Neural crest cell (in vitro differentiated cells): ENCODE measurements around the gene COX7A1. TPM values are rescaled to one million over a fixed set of nuclear protein-coding genes. Genes with fewer than 3 reads are reported as not detected.
"Not testable (repeated sequence)": the region's sequence is repeated elsewhere in the genome, so short reads cannot be mapped to it uniquely, and the experiment has no call there.

Experiments used
- DNase-seq: peaks from one replicate; pipeline ENCODE4 v3.0.0; 2021; ENCODE audit warnings: low read depth, mixed read lengths, low spot score
- H3K27ac Mint-ChIP-seq: one replicate; pipeline ENCODE4 v1.8.0; 2021; ENCODE audit warnings: mild to moderate bottlenecking, mixed read lengths; ENCODE audit not compliant: unreplicated experiment
- H3K27me3 Mint-ChIP-seq: 2 replicates; pipeline ENCODE4 v1.8.0; 2021; ENCODE audit warnings: low read depth, mild to moderate bottlenecking, mixed read lengths
- H3K36me3 Mint-ChIP-seq: 2 replicates; pipeline ENCODE4 v1.8.0; 2021; ENCODE audit warnings: low read depth, mild to moderate bottlenecking, mixed read lengths
- H3K4me1 Mint-ChIP-seq: 2 replicates; pipeline ENCODE4 v1.8.0; 2021; ENCODE audit warnings: mixed read lengths
- H3K4me3 Mint-ChIP-seq: one replicate; pipeline ENCODE4 v1.8.0; 2021; ENCODE audit warnings: mild to moderate bottlenecking, mixed read lengths
- H3K9me3 Mint-ChIP-seq: 2 replicates; pipeline ENCODE4 v1.8.0; 2021; ENCODE audit warnings: mixed read lengths
- total RNA-seq: library from RNA; stranded (reverse); gene quantifications from 2 replicates; pipeline ENCODE4 v1.2.1, GENCODE V29; 2021
- TF ChIP-seq, protein P1 (sequence below): fragments of 200-600 bp; sonication (generic); conservative IDR thresholded peaks from 2 replicates; pipeline ENCODE4 v1.5.0; 2021; ENCODE audit warnings: antibody characterized with exemption, mild to moderate bottlenecking

The COX7A1 gene
- total RNA-seq, 1 donor from 2014 or later, result not detected

DNA sequence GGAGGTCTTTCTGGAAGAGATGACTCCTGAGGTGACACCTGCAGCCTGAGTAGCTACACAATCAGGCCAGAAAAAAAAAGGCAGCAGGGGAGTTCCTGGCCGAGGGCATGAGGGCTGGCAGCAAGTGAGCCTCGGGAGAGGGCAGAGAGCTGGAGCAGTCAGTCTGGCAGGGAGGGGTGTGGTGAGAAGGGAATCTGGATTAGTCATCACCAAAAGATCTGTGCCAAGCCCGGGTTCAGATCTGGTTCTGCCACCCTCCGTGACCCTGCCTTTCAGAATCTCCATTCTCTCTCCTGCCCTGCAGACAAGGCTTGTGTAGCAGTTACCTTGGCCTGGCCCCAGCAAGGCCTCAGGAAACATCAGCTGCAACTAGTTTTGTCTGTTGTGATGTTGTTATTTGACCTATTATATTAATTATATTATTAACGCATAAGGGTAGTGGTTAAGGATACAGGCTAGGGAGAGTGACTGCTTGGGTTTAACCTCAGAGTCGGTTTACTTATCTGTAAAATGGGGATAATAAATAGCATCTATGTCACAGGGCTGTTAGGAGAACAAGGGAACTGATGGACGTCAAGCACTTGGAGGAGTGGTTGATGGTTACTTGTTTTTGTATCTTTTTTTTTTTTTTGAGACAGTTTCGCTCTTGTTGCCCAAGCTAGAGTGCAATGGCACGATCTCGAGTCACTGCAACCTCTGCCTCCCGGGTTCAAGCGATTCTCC is 15.1 kb downstream of the COX7A1 start:
- no peak for DNase-seq

DNA sequence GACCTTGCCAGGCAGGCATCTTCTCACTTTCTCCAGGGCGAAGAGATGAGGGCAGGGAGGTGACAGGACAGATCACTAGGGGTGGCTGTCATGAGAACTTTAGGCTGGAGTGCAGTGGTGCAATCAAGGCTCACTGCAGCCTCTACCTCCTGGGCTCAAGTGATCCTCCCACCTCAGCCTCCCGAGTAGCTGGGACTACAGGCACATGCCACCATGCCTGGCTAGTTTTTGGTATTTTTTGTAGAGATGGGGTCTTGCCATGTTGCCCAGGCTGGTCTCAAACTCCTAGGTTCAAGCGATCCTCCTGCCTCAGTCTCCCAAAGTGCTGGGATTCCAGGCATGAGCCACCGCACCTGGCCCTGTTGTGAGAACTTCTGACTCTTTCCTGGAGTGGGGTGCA is 17.4 kb downstream of the COX7A1 start:
- not testable (repeated sequence) for H3K4me3 Mint-ChIP-seq, H3K4me1 Mint-ChIP-seq, H3K27ac Mint-ChIP-seq, DNase-seq, H3K36me3 Mint-ChIP-seq, H3K27me3 Mint-ChIP-seq, H3K9me3 Mint-ChIP-seq

More for the DNA sequence above, 15.1 kb downstream of the COX7A1 start:
- peak overlapping the region; percentile 57 for H3K27ac Mint-ChIP-seq
- H3K4me1 Mint-ChIP-seq, result peaks cover 12% of the 10 kb centered on the region
- peaks cover 6% of the 10 kb centered on the region for H3K36me3 Mint-ChIP-seq
- H3K4me3 Mint-ChIP-seq, result peak overlapping the region; percentile 81
- H3K9me3 Mint-ChIP-seq, result peaks cover 4% of the 10 kb centered on the region
- TF ChIP-seq, protein P1, sequence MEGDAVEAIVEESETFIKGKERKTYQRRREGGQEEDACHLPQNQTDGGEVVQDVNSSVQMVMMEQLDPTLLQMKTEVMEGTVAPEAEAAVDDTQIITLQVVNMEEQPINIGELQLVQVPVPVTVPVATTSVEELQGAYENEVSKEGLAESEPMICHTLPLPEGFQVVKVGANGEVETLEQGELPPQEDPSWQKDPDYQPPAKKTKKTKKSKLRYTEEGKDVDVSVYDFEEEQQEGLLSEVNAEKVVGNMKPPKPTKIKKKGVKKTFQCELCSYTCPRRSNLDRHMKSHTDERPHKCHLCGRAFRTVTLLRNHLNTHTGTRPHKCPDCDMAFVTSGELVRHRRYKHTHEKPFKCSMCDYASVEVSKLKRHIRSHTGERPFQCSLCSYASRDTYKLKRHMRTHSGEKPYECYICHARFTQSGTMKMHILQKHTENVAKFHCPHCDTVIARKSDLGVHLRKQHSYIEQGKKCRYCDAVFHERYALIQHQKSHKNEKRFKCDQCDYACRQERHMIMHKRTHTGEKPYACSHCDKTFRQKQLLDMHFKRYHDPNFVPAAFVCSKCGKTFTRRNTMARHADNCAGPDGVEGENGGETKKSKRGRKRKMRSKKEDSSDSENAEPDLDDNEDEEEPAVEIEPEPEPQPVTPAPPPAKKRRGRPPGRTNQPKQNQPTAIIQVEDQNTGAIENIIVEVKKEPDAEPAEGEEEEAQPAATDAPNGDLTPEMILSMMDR, result no peak
- peaks cover 9% of the 10 kb centered on the region for H3K27me3 Mint-ChIP-seq

DNA sequence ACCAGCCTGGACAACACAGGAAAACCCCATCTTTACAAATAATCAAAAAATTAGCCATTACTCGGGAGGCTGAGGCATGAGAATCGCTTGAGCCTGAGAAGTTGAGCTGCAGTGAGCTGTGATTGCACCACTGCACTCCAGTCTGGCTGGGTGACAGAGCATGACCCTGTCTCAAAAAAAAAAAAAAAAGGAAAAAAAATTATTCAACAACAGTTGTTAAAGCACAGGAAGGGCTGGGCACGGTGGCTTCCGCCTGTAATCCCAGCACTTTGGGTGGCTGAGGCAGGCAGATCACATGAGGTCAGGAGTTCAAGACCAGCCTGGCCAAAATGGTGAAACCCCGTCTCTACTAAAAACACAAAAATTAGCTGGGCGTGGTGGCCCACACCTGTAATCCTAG is 21.0 kb downstream of the COX7A1 start:
- not testable (repeated sequence) for H3K27ac Mint-ChIP-seq, H3K4me3 Mint-ChIP-seq, H3K9me3 Mint-ChIP-seq, H3K36me3 Mint-ChIP-seq, DNase-seq, H3K27me3 Mint-ChIP-seq
- H3K4me1 Mint-ChIP-seq, result peaks cover 11% of the 10 kb centered on the region

DNA sequence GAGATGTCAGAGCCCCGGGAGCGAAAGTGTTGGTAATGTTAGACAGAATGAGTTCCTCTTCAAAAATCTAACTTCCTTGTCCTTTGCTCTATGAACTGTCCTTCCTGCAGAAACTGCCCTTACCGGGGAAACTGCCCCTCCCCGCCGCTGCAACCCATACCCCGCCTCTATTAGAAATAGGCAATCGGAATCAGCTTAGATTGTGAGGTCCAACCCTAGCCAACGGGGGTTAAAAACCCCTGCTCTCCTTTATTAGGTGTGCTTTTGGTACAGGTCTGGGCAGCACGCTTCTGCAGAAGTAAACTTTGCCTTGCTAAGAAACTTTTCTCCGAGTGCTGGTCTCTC is 23.9 kb downstream of the COX7A1 start:
- no peaks in the 10 kb centered on the region for H3K27me3 Mint-ChIP-seq
- TF ChIP-seq, protein P1, result no peak
- H3K9me3 Mint-ChIP-seq, result no peaks in the 10 kb centered on the region
- H3K27ac Mint-ChIP-seq, result peak overlapping the region; percentile 86
- peaks cover 4% of the 10 kb centered on the region for H3K36me3 Mint-ChIP-seq
- peaks cover 11% of the 10 kb centered on the region for H3K4me1 Mint-ChIP-seq
- no peak for DNase-seq
- peak overlapping the region; percentile 90 for H3K4me3 Mint-ChIP-seq

DNA sequence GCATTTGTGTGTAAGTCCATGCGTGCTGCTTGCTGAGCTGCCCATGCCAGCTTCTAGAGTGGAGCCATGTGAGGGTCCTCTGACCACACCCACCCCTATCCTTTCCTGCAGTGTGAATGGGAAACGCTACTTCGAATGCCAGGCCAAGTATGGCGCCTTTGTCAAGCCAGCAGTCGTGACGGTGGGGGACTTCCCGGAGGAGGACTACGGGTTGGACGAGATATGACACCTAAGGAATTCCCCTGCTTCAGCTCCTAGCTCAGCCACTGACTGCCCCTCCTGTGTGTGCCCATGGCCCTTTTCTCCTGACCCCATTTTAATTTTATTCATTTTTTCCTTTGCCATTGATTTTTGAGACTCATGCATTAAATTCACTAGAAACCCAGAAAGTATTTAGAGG is 26.7 kb downstream of the COX7A1 start:
- DNase-seq, result no peak
- Mint-ChIP-seq H3K27me3 (no peaks in the 10 kb centered on the region), H3K27ac (no peak overlapping the region), H3K9me3 (no peaks in the 10 kb centered on the region), H3K4me1 (peaks cover 11% of the 10 kb centered on the region), H3K36me3 (peaks cover 4% of the 10 kb centered on the region), H3K4me3 (peak overlapping the region; percentile 39)
- TF ChIP-seq, protein P1, result no peak

DNA sequence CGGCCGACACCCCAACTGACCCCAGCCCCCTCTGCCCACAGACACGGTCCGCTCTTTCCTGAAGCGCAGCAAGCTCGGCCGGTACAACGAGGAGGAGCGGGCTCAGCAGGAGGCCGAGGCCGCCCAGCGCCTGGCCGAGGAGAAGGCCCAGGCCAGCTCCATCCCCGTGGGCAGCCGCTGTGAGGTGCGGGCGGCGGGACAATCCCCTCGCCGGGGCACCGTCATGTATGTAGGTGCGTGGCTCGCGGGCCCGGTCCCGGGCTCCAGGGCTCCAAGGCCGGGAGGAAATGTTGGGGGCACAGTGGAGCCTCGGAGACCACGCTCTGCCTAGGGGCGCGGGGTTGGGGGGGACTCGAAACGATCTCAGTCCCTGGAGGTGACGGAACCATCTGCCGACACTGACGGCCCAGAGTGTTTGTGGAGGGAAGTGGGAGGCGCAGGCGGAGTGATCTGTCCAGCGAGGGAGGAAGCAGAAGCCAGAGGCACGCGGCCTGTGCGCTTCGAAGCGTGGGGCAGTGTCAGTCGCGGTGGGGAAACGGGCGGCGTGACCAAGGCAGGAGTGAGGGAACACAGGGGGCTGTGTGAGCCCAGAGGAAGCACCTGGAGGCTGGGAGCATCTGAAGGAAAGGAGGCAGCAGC is 30.6 kb downstream of the COX7A1 start:
- no peak for DNase-seq
- Mint-ChIP-seq H3K4me3 (no peak overlapping the region), H3K9me3 (no peaks in the 10 kb centered on the region), H3K27me3 (no peaks in the 10 kb centered on the region), H3K36me3 (peaks cover 6% of the 10 kb centered on the region), H3K27ac (no peak overlapping the region), H3K4me1 (peaks cover 16% of the 10 kb centered on the region)
- TF ChIP-seq, protein P1, result no peak
